Activated CD8-positive, alpha-beta memory T cell treated with anti-CD3 and anti-CD28 coated beads for 4 hours (primary cell): ENCODE results near the gene TBC1D16.
"Not testable (repeated sequence)": the region's sequence is repeated elsewhere in the genome, so short reads cannot be mapped to it uniquely, and the experiment has no call there.

Experiments
- DNase-seq, 2 donors: peaks; one replicate each; pipeline ENCODE4 v3.0.0-alpha.2; 2020; ENCODE audit warnings: low read depth in 2 of 2

The TBC1D16 gene

DNA sequence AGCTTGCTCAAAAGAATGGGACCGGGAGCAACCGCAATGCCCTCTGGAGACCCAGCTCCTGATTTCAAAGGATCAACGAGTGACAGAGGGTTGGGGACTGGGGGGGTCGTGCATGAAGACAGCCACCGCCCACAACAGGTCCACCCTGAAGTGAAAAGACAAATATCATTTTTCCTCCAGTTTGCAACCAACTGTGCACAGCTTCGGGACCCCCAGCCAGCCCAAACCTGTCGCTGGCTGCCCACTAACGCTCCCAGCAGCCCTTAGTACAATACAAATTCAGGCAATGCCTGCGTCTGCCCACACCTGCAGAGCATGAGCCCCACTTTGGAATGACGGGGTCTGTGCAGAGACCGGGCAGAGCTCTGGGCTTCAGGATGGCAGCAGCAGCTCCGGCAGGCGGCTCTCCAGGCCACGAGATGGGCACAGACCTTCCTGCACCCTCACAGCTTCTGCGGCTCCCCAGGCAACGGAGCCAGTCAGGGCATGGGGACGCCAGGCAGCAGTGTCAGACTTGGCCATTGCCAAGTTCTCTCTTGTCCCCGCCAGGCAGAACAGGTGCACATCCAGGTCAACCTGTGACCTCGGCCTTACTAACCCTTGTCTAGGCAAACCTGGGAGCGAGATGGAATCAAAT lies 60.1 kb downstream of the TBC1D16 start:
- DNase-seq: no peak

DNA sequence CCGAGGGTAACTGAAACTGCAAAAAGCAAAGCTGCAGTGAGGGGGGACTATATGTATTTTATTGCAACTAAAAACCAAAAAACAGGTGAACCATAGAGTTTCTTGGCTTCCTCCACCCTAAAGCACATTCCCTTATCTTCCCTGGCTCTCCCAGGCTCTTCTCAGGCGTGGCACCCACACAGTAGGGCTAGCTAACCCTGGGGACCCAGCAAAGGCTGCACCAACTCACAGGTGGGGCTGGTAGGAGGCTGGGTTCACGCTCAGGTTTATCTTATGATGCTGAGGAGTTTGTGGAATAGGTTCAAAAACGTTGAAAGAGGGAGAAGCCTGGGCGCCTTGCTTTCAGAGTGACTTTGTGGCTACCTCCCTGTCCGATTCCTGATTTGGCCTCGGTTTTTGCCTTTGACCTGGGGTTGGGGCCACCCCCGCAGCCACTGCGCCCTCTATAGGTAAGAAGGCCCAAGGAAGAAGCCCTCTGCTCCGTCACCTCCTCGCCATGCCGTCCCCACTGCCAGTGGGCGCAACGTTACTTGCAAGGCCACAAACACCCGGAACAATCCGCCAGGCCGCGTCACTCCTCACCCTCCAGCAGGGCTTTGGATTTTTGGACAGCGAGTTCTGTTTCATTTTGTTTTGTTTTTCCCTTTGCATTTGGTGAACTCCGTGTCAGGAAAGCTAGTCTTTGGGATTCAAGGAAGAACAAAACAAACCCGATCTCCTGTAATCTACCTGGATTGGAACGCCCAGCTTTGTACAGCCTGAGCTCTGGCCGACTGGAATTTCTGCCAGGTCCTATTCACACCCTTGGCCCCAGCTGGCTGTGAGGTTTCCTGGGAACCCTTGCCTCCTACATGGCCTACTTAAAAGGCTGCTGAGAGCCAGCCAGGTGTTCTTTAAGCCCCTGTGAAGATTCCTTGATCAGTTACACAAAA lies 60.8 kb downstream of the TBC1D16 start:
- no peak for DNase-seq

DNA sequence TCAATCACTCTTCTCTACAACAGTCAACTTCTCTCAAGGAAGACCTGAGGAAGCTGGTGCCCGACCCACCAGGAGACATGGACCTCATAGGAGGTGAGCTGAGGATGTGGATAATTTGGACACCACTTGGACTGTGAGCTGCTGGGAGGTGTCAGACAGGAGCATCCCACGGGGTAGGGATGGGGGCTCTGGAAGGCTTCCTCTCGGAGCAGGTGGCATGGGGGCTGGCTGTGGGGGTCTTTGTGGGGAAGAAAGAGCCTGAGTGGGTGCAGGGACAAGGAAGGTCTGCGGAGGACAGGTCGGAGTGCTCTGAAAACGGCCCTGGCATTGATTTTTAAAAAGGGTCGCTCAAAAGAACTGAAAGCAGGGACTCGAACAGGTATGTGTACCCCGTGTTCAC lies 64.0 kb downstream of the TBC1D16 start:
- no peak for DNase-seq

DNA sequence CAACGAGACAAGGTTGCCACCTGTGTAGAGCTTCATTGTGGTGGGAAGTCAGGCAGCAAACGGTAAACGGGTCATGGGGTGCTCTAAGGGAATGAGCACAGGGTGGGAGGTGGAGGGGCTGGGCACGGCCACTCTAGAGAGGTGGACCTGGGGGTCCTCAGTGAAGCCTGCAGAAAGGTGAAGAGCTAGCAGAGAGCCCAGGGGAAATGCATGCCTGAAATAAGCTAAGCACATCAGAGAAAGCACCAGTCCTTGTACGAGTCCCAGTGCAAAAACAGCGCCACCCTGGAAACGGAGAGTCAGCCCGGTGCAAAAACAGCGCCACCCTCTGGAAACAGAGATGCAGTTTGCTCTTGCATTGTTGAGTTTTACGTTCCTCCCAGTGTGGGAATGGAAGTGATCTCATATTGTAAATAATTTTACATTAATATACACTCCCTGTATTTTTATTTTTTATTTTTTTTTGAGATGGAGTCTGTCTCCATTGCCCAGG lies 65.0 kb downstream of the TBC1D16 start:
- no peak for DNase-seq

DNA sequence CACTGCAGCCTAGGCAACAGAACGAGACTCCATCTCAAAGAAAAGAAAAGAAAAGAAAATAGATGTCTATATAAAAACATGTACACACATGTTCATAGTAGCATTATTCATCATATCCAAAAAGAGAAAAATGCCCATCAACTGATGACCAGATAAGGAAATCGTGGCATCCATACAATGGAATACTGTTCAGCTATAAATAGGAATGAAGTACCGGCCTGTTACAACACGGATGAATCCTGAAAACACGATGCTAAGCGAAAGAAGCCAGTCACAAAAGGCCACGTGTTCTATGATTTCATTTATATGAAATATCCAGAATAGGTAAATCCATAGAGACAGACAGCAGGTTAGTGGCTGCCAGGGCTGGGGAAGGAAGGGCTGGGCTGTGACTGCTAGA lies 65.8 kb downstream of the TBC1D16 start:
- no peak for DNase-seq

DNA sequence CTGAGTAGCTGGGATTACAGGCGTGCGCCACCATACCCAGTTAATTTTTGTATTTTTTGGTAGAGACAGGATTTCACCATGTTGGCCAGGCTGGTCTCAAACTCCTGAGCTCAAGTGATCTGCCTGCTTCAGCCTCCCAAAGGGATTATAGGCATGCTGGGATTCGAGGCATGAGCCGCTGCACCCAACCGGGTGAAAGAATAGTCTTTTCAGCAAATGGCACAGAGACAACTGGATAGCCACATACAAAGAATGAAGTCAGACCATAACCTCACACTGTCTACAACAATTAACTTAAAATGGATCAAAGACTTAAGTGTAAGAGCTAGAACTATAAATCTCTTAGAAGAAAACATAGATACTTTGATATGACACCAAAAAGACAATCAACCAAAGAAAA lies 67.6 kb downstream of the TBC1D16 start:
- no peak for DNase-seq

DNA sequence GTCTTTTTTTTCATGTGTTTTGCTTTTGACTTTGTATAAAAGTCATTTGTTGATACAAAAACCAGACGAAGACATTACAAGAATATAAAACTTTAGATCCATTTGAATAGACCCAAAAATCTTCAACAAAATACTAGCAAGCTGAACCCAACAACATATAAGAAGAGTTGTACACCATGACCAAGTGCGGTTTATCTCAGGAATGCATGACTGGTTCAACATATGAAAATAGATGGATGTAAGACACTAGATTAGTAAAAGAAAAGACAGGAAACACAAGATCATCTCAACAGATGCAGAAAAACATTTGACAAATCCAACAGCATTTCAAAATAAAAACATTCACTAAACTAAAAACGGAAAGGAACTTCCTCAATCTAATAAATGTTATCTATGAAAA lies 69.0 kb downstream of the TBC1D16 start:
- DNase-seq: no peak

DNA sequence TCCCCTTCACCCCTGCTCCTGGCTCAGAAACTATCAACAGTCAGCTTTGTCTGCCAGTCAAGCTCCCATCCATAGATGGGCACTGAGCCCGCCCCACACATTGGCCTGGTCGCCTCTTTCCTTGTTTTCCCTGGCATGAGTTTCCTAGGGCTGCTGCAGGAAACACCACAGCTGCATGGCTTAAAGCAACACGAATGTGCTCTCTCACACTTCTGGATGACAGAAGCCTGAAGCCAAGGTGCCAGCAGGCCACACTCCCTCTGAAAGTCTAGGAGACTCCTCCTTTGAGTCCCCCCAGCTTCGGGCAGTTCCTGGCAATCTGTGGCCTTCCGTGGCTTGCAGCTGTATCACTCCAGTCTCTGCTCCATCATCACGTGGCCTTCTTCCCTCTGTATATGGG lies 69.9 kb downstream of the TBC1D16 start:
- DNase-seq: no peak

DNA sequence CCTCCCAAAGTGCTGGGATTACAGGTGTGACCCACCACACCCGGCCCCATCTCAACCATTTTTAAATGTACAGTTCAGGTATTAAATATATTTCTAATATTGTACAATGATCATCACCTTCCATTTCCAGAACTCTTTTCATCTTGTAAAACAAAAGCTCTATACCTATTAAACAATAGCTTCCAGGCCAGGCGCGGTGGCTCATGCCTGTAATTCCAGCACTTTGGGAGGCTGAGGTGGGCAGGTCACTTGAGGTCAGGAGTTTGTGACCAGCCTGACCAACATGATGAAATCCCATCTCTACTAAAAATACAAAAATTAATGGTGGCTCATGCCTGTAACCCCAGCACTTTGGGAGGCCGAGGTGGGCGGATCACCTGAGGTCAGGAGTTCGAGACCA lies 73.2 kb downstream of the TBC1D16 start:
- not testable (repeated sequence) for DNase-seq

DNA sequence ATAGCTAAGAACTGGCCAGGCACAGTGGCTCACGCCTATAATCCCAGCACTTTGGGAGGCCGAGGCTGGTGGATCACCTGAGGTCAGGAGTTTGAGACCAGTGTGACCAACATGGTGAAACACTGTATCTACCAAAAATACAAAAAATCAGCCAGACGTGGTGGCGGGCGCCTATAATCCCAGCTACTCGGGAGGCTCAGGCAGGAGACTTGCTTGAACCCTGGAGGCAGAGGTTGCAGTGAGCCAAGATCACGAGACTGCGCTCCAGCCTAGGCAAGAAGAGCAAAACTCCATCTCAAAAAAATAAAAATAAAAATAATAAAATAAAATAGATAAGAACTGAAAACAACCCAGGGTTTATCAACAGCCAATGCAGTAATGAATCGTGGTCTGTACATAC lies 74.1 kb downstream of the TBC1D16 start:
- DNase-seq: not testable (repeated sequence)

DNA sequence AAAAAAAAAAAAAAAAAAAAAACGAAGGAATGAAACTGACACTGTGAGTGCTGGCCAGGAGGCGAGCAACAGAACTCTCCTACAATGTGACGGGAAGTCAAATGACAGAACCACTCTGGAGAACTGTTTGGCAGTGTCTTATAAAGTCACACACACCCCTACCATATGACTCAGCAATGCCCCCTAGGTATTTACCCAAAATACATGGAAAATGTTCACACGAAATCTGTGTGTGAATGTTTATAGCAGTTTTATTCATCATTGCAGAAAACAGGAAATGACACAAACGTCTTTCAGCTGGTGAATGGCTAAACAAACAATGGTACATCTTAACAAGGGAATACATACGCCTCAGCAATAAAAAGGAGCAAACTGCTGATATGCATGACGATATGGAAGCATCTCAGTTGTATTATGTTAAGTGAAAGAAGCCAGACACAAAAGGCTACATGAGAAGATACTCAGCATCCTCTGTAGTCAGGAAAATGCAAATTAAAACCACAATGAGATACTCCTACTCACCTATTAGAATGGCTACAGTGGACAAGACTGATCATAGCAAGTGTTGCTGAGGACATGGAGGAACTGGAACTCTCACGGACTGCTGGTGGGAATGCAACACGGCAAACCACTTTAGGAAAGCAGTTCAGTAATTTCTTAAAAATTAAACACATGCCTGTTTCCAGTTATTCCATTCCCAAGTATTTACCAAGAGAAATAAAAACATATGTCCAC lies 74.7 kb downstream of the TBC1D16 start:
- DNase-seq: no peak

DNA sequence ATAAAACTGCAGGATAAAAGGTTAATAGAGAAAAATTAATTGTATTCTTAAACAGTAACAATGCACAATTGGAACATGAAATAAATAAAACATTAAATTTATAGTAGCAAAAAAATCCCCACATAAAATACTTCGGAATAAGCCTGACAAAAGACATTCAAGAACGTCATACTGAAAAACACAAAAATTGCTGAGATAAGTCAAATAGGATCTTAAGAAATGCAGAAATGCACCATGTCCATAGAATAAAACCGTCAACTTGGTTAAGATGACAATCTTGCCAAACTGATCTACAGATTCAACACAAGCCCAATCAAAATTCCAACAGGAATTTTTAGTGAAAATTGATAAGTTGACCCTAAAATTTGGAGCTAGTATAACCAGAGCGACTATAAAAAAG lies 76.6 kb downstream of the TBC1D16 start:
- DNase-seq: no peak

DNA sequence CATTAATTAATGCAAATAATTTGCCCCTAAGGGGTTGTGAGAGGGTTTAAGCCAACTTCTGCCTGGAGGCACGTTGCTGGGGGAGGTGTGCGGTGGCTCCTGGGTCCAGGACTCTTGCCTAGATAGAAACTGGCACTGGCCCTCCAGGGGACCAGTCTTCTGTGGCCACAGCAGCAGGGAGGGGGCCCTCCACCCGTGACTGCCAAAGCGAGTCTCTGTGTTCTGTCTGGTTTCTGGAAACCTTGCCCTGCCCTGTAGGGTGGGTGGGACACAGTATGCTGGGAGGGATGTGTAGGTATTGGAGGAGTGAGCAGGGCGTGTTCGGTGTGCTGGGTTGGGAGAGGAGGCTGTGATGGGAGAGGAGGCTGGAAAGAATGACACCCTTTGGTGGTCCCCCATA lies 78.8 kb downstream of the TBC1D16 start:
- no peak for DNase-seq

DNA sequence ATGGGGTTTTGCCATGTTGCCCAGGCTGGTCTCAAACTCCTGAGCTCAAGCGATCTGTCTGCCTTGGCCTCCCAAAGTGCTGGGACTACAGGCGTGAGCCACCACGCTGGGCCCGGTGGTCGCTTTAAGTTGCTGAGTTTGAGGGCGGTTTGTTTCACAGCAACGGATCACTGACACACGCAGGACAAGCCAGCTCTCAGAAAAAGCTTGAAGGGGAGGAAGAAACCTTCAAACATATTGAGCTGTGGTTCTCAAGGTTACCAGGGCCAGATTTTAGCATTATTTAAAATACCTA lies 79.3 kb downstream of the TBC1D16 start:
- DNase-seq: not testable (repeated sequence)

DNA sequence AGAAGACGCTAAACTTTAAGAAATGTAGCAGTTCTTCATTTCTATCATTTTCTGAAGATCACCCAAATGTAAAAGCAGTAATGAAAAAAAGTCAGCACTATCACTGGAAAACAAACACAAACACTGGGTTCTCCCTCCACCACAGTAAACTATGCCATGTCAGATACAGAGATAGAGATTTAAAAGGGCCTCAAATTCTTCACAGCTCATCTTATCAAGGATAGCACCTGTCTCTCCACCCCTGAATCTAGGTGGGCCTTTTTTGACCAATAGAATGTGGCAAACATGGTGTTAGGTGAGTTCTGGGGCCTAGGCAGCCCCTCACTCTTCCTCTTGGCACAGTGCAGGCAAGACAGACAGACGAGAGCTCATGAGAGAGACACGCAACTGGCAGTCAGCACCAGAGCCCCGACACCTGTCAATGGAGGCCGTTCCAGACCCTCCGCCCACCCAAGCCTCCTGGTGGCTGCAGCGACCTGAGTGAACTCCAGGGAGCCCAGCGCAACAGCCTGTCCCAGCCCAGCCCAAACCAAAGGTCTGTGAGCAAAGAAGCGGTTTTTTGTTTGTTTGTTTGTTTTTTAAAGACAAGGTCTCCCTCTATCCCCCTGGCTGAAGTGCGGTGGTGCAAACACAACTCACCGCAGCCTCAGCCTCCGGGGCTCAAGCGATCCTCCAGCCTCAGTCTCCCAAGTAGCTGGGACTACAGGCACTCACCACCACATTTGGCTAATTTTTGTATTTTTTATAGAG lies 79.8 kb downstream of the TBC1D16 start:
- no peak for DNase-seq

DNA sequence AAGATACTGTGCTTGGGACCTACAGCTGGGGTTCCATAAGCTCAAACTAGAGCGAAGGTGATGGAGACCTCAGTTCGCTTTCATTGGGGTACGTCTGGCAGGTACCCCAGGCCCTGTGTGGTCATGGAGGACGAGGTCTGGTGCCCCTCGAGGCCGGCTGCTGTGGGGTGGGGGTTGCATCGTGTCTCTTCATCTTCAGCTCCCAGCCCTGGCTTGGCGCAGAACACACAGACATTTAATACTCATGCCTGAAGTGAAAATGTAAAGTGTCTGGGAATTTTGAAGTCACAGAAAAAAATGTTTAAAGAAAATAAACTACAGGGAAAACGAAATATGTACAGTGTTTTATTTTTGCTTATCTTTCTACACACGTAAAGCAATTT lies 80.5 kb downstream of the TBC1D16 start:
- DNase-seq: no peak

DNA sequence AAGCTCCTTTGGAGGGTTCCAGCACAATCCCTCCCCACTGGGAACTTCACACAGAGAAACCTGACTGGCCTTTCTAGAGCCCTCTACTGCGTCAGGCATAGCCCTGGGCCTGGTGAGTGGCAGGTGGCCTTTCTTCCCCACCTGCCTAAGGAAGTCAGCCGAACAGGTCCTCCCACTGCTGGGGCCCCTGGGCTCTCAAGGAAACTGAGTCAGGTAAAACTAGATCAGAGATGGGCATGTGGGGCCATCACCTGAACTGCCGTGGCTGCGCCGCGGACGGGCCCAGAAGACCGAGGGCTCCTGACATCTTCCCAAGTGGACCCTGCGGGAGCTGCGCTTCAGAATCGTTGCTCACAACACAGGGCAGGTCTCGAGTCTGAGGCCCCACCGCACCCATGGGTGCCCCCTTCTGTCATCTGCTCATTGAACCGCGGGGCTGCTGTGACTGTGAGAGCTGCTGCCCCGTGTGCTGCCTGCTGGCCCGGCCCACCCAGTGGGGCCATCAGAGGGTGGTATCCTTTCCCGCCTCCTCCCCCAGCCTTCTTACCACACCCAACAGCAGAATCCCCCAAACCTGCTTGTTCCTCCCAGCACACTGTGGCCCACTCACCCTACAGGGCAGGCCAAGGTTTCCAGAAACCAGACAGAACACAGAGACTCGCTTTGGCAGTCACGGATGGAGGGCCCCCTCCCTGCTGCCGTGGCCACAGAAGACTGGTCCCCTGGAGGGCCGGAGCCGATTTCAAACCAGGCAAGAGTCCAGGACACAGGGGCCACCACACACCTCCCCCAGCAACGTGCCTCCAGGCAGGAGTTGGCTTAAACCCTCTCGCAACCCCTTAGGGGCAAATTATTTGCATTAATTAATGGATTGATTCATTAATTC lies 81.1 kb downstream of the TBC1D16 start:
- DNase-seq: no peak

DNA sequence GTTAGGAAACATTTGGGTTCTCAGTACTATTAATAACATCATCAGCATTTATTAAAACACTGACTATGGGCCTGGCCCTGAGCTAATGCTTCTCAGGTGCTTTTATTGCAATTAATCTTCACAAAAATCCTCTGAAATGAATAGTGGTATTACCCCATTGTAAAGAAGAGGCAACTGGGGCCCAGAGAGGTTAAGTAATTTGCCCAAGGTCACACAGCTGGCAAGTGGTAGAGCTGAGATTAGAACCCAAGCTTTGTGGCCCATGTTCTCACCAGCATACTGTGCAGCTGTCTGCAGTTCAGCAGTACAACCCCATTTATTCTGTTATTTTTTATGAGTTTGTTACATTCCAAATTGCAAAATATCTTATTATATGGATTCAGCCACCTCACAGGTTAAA lies 82.3 kb downstream of the TBC1D16 start:
- DNase-seq: no peak

DNA sequence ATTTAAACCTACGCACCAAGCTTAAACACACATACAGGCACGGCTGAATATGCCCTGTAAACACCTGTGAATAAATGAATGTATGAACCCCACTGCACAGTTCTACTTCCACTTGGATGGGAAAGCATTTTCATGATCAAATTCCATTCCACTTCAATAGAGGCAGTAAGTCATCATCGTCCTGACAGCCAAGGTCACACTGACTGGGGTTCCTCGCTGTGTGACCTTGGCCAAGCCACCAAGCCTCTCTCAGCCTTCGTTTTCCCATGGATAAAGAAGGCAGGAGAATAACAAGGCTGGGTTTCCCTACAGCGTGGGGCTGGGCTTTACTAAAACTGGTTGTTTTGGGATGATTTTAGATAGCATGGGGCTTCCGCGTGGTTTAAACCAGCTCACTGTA lies 82.8 kb downstream of the TBC1D16 start:
- DNase-seq: no peak

DNA sequence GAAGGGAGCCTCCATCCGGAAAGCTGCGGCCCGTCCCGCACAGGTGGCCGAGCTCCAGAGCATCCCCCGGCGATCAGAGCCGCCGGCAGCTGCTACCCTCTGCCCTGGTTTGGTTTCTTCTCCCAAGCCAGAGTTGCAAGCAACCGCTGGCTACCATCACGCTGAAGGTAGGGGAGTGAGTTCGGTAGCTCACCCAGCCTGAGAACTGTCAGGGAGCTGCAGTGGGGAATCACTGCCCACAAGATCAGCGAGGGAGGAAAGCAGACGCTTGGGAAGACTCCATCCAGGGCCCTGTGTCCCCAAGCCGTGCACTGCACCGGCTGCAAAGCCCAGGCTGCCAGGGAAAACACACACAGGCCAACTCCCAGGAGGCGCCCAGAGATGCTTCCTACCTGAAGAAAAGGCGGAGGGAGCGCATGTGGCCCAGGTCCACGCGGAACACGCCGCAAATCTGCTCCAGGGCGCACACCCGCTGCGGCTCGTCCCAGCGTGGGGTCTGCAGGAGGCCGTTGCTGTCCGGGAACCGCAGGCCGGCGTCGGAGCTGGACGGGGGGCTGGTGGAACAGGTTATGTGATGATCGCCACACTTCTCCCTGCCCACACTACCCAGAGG lies 83.3 kb downstream of the TBC1D16 start:
- DNase-seq: no peak
